NCI-H2171 (cell line): ENCODE data around the gene MAGI1.
"Not testable (repeated sequence)": the region's sequence is repeated elsewhere in the genome, so short reads cannot be mapped to it uniquely, and the experiment has no call there.

ENCODE experiments used
- DNase-seq: peaks from one replicate; lab custom pipeline; 2025; lab: John Stamatoyannopoulos, UW

Gene MAGI1

DNA sequence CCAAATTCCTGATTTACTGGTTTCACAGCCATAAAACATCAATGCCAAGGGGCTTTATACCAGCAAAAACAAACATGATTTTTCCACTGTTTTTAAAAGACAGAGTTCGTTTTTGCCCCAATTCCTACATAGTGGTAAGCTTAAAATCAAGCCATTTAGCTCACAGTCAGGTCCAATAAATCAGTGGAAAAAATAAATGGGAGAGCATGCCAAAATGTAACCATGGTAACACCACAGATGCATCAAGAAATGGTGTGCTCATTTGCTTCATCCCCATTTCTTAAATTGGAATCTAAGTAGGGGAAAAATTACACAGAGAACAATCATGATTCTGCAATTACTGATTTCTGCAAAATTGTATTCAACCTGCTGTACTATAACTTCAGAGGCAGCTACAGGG, 418.8 kb downstream of the MAGI1 start:
- no peak for DNase-seq

DNA sequence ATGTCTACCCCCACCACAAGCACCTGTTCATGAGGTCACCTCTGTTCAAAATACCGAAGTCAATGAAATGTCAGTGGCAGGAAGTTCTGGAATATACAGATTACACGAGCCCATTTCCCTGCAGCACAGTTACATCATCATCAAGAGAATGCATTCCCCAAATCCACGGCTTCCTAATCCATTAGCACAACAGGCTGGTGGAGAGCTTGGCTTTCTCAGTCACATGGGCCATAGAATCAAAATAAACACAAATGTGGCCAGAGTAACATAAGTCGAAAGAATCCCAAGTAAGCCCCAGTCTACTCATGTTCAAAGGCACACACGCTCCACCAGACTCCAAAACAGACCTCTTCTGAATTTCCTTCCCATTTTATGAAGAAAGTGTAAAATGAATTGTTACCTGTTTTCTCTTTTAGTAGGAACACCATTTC, 419.3 kb downstream of the MAGI1 start:
- DNase-seq = no peak

DNA sequence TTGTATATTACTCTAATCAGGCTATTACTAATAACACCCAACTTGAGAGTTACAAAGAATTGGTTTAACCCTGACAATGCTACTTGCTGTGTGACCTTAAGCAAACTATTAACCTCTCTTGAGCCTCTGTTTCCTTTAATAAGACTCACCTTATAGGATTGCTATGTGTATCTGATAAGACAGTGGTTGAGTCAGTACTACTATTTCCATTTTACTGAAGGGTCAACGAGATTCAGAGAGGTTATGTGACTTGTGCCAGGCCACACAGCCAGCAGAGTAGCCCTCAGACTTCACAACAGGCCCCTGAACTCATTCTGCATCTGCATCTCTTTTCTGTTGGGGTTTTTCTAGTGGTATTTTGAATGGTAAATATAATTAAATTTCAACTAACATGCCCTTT, 420.1 kb downstream of the MAGI1 start:
- no peak for DNase-seq

DNA sequence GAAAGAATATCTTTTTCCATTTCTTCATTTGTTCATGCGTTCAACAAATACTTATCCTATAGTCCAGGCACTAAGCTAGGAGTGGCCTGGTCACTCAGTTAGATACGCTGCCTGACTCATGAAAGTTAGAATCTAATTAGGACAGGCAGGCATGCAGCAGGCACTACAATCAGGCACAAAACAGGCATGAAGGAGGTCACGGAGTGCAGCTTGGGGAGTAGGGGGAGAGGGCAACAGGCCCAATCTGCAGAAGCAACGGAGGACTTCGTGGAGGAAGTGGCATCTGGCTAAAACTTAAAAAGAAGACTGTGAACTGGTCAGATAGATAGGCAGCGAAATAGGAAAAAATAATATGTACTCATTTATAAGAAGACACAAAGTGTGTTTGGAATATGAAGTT, 420.9 kb downstream of the MAGI1 start:
- no peak for DNase-seq

DNA sequence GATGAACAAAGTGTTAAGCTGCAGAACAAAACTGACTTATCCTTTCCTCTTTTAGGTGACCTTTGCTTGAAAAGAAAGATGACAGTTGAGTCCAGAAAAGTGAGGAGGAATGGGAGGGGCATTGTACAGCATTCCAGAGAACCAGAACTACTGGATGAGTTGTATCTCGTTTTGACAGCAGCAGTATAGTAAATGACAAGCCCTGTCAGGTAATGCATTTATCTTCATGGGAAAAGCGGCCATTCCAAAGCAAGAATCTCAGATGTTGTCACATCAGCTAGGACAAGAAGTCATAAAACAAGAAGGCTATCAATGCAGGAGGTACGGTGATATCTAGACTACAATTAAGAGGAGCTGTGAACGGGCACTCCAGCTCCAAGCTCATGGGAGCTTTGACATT, 421.5 kb downstream of the MAGI1 start:
- no peak for DNase-seq

DNA sequence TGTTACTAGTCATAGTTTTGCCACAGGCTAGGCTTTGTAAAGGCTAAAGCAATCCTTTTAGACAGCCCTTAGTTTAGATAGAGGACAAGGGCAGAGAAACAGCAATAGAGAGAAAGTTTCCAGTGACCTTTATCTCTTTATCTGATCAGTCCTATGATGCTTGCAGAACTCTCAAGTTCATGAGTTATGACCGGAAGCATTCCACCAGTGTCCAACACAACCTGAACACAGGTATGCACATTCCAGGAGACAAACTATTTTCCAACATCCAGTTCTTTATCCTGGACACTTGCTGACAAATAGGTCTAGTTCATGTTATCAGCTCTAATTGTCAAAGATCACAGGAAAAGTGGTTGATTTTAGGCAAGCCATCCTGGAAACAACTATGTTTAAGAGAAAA, 422.2 kb downstream of the MAGI1 start:
- DNase-seq = no peak

DNA sequence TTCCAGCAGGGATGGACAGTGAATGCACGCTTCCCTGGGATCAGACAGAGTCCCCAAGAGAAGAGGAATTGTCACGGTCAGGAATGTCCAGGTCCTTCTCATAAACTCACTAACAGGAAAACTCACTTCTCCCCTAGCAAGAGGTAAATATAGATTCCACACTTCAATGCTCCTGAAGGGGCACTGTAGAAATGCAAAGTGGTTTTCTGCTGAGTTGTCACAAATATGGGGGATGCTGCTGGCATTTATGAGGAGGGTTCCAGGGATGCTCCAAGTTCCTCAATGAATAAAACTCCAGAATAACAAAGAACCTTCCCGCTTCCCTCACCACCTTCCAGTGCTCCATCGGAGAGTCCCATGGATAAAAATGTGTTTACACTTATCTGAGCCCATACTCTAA, 423.4 kb downstream of the MAGI1 start:
- no peak for DNase-seq

DNA sequence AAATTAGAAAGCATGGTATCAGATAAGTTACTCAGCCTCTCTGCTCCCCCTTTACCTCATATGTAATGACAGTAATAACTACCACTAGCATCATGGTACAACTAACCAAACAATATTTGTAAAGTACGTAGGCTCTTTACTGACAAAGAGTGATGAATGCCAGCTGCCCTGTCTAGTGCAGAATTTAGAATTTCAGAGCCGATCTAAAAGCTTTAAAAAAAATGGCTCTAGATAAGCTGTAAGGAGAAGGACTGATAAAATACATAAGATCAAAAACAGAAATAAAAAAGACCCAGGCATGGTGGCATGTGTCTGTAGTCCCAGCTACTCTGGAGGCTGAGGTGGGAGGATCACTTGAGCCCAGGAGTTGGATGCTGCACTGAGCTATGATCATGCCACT, 424.1 kb downstream of the MAGI1 start:
- DNase-seq = no peak

DNA sequence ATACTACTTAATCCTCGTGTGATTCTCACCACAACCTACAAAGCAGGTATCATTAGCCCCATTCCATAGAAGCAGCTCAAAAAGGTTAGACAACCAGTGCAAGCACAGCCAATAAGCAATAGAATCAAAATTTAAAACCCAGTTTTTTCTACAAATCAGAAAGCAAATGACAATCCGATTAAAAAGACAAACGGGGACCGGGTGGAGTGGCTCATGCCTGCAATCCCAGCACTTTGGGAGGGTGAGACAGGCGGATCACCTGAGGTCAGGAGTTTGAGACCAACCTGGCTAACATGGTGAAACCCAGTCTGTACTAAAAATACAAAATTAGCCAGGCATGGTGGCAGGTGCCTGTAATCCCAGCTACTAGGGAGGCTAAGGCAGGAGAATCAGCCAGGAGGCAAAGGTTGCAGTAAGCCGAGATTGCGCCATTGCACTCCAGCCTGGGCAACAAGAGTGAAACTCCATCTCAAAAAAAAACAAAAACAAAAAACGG, 430.7 kb downstream of the MAGI1 start:
- not testable (repeated sequence) for DNase-seq

DNA sequence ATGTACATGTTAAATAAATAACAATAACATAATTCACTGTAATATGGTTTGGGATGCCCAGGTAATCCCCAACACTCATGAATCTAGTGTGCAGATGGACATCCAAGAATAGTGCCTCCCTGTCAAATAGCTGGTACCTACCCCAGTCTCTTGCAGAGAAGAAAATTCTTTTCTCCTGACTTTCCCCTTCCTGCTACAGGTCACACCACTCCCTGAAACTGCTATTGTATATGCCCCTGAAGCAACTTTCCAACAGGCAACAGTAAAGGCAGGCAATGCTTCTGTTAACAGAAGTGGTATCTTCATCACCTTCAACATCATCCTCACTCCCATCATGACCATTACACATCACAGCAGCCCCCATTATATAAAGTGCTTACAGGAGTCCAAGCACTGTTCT, 431.6 kb downstream of the MAGI1 start:
- no peak for DNase-seq

DNA sequence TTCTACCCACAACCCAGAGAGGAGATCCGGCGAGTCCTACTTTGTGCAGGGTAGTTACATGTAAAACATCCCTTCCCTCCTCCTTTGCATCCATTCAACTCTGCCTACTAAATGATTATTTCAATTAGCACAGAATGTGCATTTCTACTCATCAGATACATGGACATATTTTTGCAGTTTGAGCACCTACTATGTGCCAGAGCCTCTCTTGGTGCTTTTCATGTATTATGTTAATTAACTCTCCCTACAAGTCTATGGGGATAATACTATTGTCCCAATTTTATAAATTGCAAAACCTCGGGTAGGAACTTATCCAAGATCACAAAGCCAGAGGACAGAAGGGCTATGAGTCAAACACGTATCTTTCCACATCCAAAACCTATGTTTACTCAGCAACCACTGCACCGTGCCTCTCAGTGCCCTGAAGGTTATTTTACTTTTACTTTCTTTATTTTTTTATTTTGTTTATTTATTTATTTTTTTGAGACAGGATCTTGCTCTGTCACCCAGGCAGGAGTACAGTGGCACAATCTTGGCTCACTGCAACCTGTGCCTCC, 432.8 kb downstream of the MAGI1 start:
- DNase-seq = no peak

DNA sequence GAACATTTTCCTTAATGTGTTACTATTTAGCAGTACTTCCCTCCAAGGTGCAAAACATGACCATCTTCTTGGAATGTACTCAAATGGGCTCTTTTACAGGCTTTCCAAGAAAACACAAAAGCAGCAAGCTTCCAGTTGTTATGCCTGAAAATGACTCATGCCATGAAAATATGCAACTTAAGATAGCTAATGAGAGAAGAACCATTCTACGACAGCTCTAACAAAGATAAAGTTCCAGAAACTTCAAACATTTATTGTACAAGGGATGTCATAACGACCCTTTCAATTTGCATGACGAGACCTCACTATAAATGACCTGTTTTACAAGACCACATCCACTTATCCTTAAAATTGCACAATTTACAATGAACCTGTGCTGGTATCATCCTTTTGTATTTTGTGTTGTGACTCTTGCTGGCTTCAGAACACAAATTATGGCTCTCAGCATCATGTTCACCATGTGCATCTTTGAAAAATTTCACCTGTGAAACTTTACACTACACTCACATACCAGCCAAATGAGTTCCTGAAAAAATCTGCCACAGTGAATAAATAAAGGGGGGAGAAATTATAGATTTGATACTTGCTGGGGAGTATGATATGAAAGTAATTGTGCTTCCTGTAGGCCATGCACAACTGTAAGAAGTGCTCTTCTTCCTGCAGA, 433.7 kb downstream of the MAGI1 start:
- DNase-seq = no peak

DNA sequence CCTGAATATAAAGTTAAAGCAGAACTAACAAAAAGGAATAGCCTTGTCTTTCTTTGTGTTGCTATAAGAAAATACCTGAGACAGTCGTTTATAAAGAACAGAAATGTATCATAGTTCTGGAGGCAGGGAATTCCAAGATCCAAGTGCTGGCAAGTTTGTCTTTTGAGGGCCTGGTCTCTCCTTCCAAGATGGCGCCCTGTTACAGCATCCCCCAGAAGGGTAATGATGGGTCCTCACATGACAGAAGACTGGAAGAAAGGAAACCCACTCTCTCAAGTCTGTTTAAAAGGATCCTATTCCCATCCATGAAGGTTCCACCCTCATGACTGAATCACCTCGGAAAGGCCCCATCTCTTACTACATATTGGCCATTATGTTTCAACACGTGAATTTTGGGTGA, 435.1 kb downstream of the MAGI1 start:
- DNase-seq = no peak

DNA sequence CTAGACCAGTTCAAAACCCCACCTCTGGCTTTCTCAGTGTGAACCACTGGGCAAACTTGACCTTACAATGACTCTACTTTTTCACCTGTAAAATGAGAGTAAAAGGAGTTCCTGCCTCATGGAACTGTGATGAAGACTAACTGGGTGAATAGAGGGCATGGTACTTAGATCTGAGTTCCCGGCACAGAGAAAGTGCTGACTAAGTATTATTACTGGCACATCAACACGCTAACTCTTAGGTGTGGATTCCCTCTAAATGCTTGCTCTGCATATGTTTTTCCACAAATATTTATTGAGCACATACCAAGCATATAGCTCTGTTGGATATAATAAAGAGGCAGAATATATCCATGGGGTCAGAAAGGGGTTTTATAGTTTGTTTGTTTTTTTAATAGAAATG, 437.8 kb downstream of the MAGI1 start:
- no peak for DNase-seq

DNA sequence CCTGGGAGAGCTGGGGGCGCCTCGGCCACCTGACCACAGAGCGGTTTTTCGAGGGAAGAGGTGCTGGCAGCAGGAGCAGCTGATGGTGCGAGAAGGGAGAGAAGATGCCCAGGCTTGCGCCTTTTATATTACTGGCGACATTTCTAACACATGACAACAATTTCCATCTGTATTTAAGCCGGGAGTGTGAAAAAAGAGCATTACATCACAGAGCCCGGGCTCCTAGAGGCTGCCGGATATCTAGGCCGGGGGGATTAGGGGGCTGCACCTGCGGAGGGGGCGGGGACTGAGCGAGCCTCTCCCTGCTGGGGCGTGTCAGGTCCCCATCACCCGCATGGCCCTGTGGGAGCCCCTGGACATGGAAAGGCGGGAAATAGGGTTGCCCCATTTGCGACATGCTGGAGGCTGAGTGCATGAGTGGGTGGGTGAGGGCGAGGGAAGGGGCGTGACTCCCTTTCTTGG, 440.7 kb downstream of the MAGI1 start:
- no peak for DNase-seq

DNA sequence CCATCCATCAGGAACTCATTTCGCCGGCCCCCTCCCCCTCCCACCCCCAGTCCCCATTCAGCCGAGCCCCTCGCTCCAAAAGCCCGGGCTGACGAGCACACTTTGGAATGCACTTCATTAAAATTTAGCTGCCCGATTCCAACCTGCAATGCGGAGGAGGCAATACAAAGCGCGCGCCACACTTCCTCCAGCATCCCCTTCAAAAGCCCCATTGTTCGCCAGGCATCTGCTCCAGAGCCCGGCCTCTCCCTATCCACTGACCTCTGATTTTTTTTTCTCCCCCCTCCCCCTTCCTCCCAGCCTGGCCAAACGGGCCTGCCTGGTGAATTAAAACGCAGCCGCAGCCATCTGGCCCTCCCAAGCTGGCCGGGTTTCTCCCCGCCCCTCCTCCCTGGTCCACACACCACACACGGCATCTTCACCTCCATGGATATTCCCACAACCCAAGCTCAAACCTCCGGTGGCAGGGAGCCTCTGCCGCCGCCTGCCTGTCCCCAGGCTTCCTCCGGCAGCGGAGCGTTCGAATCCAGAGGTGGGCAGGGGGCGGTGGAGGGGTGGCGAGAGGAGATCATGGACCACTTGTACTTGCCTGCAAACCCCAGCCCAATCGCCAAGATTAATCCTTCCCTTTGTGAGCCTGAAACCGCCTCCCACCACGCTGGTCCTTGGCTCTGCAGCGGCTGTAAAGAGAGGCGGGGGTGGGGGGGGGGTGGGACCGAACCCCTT, 441.3 kb downstream of the MAGI1 start:
- DNase-seq = peak; percentile 39

DNA sequence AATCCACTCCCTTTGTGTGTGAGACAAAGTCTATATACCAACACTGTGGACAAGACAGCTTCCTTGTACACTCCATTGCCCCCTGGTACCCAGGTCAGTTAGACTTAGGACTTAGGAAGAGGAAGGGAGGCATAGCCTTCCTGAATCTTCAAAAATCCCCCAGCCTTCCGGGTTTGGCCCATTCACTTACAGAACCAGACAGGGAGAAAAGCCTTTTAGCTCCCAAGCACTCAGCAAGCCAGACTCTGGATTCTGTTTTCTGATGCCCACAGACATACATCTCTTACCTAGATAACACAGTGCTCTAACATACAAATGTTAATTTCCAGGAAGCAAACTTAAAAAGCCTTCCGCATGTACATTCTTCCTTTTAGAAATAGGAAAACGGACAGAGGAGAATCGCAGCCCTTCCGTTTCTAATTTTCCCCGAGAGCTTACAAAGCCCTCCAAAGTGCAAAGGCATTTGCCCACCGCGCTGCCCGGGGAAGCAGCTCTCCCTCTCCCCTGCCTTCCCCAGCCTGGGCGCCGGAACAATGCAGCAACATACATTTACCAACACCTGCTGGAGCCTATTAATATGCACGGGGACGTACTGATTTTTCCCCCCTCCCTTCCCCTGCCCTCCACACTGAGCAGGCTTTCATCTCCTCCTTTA, 442.0 kb downstream of the MAGI1 start:
- DNase-seq = peak; percentile 31

DNA sequence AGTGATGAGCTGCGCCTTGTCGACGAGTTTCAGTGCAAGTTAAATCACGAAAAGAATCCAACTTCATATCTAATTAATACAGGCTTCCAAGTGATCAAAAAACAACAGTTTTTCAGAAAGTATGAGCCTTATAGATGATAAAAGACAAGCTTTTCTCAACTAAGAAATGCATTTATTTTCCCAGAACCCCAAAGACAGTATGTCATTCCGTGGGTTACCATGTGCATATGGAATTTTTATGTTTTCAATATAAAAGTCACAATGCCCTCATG, 442.8 kb downstream of the MAGI1 start:
- no peak for DNase-seq

DNA sequence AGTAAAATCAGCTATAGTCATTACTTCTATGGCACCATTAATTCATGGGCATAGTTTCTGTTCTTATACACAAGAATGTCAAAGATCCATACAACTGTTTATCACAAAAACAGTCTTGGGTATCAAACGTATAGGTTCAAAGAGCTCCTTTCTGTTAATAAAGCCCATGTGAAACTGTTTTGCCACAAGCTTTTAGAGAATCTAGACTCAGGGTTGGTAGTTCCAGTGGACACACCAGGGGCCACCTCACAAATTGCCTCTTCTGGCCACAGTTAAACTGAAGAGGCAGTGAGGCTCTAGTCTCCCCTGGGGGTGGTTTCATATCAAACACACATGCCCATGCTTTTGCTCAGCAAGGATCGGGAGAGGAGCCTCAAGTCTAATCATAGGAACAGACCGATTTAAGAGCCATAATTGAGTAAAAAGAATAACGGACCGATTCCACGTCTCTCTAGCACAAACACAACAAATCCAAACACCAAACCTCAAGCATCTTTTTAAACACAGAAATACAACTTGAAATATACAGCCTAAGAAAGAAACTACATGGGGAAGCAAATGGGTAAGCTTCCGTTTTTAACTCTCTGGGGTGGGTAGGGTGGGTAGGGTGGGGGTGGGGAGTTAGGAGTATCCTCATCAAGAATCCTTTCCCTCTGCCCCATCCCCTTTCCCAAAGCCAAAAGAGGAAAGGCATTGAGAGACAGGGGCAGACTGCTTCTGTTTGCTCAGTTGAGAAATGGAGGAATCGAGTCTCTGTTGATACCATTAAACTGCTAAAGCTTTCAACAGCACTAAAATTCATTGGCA, 443.3 kb downstream of the MAGI1 start:
- DNase-seq = no peak

DNA sequence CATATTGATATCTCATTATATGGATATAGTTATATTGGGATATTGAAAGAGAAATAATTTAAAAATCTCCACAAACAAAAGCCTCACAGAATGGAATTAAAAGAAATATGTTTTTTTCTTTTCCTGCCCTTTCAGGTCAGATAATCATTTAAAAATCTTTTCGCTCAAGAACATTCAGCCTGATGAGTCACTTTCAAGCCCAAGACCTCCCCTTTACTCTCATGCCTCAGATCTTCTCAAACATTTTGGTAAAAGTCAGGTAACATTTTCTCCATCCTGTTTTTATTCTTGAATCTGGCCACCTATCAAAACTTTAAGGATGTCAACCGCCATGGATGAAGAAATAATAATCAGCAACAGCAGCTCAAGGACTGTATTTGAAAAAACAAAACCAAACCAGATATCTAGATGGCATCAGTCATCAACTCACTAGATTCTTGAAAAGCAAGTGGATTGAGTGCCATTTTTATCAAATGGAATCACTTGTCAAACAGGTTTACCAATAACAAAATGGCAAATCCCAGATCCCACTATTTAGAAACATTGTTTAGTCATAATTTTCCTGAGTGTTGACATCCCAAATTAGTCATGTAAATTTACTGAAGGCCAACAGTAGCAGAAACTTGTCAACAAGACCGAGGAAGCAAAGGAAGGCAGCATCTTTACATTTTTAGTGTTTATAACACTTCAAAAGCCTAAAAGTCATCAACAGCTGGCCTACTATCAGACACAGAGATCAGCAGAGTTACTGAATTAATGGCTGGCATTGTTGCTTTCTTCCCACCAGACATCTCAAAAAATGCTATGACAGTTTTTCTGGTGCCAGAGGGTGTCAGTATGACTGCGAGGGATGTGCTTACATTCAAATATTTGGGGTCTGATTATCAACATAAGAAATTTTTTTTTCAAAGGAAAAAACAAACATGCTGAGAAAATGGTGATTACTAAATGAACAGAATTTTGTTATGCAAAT, 444.7 kb downstream of the MAGI1 start:
- no peak for DNase-seq

DNA sequence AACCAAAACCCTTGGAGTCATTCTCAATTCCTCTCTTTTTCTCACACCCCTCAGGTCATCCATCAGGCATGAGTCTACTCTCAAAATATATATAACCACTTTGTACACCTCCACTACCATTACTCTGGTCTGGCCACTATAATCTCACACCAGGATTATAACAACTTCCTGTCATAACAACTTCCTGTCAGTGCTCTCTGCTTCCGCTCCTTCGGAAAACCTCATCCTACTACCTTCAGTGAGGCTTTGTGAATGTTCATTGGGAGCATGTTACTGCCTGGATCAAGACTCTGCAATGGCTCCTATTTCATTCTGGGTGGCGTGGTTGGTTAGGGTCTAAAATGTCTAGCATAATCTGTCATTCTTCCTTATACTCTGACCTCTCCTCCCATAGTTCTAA, 447.4 kb downstream of the MAGI1 start:
- no peak for DNase-seq
